Kidney (tissue), 14 donors: Measurements from ENCODE around the gene TMEM63A. TPM values are rescaled to one million over a fixed set of nuclear protein-coding genes. Genes with fewer than 3 reads are reported as not detected.

Source experiments
- DNase-seq, 5 donors: peaks; one replicate each; pipeline ENCODE4 v3.0.0-alpha.2; 2013 to 2020
- FAIRE-seq: peaks from 2 replicates; lab custom pipeline; 2012; peaks lifted over from hg19 to GRCh38; lab: Jason Lieb, UNC
- H3K27ac ChIP-seq, 2 donors: one replicate each; pipeline ENCODE4 v1.7.0; 2013; ENCODE audit warnings: low read depth in 2 of 2, low read length in 2 of 2, inconsistent platforms in 1 of 2
- H3K27me3 ChIP-seq: one replicate; pipeline ENCODE4 v1.7.1; 2013; ENCODE audit warnings: low read length, inconsistent platforms; ENCODE audit not compliant: control insufficient read depth, insufficient read depth
- H3K36me3 ChIP-seq, 3 donors: one replicate each; pipeline versions ENCODE4 v1.7.0 to v1.7.1; 2013; ENCODE audit warnings: low read length in 3 of 3, control low read depth in 1 of 3, inconsistent platforms in 1 of 3; ENCODE audit not compliant: insufficient read depth in 3 of 3, control insufficient read depth in 2 of 3
- H3K4me1 ChIP-seq, 3 donors: one replicate each; pipeline versions ENCODE4 v1.7.0 to v1.7.1; 2013; ENCODE audit warnings: low read length in 3 of 3, inconsistent platforms in 1 of 3, low read depth in 1 of 3; ENCODE audit not compliant: control insufficient read depth in 2 of 3, insufficient read depth in 2 of 3
- H3K4me3 ChIP-seq, 3 donors: one replicate each; pipeline versions ENCODE4 v1.7.0 to v1.8.1; 2013; ENCODE audit warnings: low read length in 3 of 3, control low read depth in 1 of 3, inconsistent platforms in 1 of 3
- H3K9ac ChIP-seq, 3 donors: one replicate each; pipeline versions ENCODE4 v1.7.0 to v1.7.1; 2013; ENCODE audit warnings: low read length in 3 of 3, control low read depth in 1 of 3, inconsistent platforms in 1 of 3
- H3K9me3 ChIP-seq, 3 donors: one replicate each; pipeline versions ENCODE4 v1.7.0 to v1.7.1; 2013; ENCODE audit warnings: low read length in 3 of 3, control low read depth in 1 of 3, inconsistent platforms in 1 of 3; ENCODE audit not compliant: control insufficient read depth in 2 of 3, insufficient read depth in 1 of 3
- intact Hi-C: fragments of 100-400 bp; cut with DNase I; formaldehyde crosslinking; loops from one replicate; pipeline ENCODE4 v1.11.1; 2022
- polyA plus RNA-seq: library from polyadenylated mRNA; stranded (reverse); fragments of 350-450 nt; fragmentation: Illumina TruSeq; extraction: RNeasy Lipid Tissue Mini Kit (QIAGEN cat#74804); gene quantifications from one replicate; pipeline ENCODE4 v1.2.3, GENCODE V29; 2014; ENCODE audit warnings: low read depth, low replicate concordance; ENCODE audit not compliant: insufficient read depth
- total RNA-seq: library from RNA; stranded (reverse); fragmentation: NEBNext Ultra II Directional; extraction: Animal tissue kit (Norgen Biotek cat#: 25700); gene quantifications from one replicate; pipeline ENCODE4 v1.2.1, GENCODE V29; 2021
- TF ChIP-seq, protein P1 (sequence below): IDR thresholded peaks from 3 replicates; pipeline ENCODE4 v1.5.1; 2012; ENCODE audit warnings: mild to moderate bottlenecking, moderate library complexity, borderline replicate concordance; ENCODE audit not compliant: insufficient read depth; ENCODE audit errors: extremely low read depth
- donor health status: control.
- donor health status: control.
- donor health status: control.
- donor health status: control.
- donor health status: control.
- donor health status: DM: yes; HTN: yes; CAD: no.
- donor health status: Normal renal cell carcinoma (clear cell type).

TMEM63A gene
- total and polyA plus RNA-seq, 2 donors from 2014 or later, result 25.5 to 159 TPM

DNA sequence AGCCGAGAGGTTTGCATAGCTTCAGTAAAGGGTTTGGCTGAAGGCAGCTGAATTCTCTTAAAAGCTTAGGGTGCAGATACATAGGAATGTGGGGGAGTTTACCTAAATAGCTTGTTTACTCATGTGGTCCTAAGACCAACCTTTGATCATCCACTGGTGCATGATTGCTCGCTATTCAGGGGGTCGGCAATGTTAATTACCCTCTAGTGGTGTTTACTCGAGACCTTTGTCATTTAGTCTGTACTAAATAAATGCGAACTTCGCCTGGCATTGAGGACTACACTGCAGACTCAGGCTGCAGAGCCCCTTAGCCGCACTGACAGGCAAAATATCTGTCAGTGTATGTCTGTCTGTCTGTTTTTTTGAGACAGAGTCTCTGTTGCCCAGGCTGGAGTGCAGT is 31.8 kb downstream of the TMEM63A start:
- Histone ChIP-seq H3K4me3 (no peak overlapping the region), H3K27ac (no peak overlapping the region), H3K4me1 (peaks cover 0 to 4% (median 0%) of the 10 kb centered on the region in 3 donors), H3K9ac (no peak overlapping the region), H3K9me3 (no peaks in the 10 kb centered on the region), H3K27me3 (no peaks in the 10 kb centered on the region), H3K36me3 (peaks cover 4 to 50% (median 23%) of the 10 kb centered on the region in 3 donors)
- TF ChIP-seq, protein P1, sequence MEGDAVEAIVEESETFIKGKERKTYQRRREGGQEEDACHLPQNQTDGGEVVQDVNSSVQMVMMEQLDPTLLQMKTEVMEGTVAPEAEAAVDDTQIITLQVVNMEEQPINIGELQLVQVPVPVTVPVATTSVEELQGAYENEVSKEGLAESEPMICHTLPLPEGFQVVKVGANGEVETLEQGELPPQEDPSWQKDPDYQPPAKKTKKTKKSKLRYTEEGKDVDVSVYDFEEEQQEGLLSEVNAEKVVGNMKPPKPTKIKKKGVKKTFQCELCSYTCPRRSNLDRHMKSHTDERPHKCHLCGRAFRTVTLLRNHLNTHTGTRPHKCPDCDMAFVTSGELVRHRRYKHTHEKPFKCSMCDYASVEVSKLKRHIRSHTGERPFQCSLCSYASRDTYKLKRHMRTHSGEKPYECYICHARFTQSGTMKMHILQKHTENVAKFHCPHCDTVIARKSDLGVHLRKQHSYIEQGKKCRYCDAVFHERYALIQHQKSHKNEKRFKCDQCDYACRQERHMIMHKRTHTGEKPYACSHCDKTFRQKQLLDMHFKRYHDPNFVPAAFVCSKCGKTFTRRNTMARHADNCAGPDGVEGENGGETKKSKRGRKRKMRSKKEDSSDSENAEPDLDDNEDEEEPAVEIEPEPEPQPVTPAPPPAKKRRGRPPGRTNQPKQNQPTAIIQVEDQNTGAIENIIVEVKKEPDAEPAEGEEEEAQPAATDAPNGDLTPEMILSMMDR, result no peak
- FAIRE-seq, result no peak
- intact Hi-C loops, result no loop called here
- DNase-seq, result no peak

DNA sequence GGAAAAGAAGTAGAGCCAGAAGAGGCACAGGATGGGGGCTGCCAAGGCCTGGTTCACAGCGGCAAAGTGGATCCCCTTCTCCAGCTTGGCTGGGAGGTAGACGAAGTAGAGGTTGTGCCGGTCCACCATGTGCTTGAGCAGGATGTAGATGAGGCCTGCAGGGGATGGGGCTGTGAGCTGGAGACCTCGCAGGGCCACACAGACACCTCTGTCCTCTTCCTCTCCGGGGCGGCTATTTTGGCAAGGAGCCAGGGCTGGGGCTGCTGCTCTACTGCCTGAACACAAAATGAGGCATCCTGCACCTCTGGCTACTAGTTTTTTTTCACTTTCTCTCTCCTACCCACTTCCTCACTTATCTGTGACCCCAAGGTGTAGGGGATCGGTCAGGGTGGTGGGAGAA is 32.3 kb downstream of the TMEM63A start:
- no peaks in the 10 kb centered on the region for H3K27me3 ChIP-seq
- H3K36me3 ChIP-seq, result peaks cover 4 to 46% (median 23%) of the 10 kb centered on the region in 3 donors
- FAIRE-seq, result no peak
- TF ChIP-seq, protein P1, result no peak
- H3K9me3 ChIP-seq, result no peaks in the 10 kb centered on the region
- H3K27ac ChIP-seq, result no peak overlapping the region
- H3K9ac ChIP-seq, result no peak overlapping the region
- intact Hi-C loops, result no loop called here
- DNase-seq, result no peak
- peaks cover 0 to 4% (median 0%) of the 10 kb centered on the region in 3 donors for H3K4me1 ChIP-seq
- H3K4me3 ChIP-seq, result no peak overlapping the region

DNA sequence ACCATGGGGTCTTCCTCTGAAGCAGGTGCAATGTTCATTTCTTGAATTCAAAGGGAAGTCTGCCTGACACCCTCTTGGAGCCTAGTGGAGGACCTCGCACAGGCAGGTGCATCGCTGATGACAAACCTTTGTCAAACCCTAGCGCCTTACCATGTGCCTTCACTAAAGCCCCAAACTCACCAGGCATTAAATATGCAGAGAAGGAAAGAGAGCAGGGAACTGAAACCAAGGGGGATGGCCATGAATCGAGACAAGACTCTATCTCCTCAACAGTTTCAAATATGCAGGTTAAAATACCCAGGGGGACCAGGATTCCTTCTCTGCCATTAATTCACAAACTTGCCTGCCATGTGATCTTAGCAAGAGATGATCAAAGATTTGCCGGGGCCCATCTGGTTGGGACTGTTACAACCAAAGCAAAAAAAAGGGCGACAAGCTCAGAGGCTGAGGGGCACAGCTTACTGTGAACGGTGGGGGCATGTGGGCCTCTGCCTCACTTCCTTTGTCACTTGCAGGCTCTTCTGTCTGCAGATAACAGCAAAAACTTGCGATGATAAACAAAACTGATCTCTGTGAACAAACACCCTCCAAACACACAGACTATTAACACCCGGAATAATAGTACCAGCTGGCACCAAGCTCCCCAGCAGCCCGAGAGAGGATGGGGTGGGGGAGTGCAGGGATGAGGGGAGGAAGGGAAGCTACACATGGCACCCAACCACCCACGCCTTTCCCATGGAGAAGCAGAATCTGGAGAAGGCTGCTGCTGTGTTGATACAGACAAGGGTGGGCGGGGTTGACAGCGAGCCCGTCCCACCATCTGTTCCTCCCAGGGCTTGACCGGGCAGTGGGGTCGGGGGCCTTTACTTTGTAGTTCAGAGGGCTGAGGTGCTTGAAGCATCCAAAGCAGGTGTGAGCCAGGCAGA is 33.9 kb downstream of the TMEM63A start:
- Histone ChIP-seq H3K9me3 (no peaks in the 10 kb centered on the region), H3K36me3 (peaks cover 2 to 40% (median 13%) of the 10 kb centered on the region in 3 donors), H3K4me1 (peaks cover 0 to 4% (median 0%) of the 10 kb centered on the region in 3 donors), H3K27me3 (no peaks in the 10 kb centered on the region), H3K9ac (no peak overlapping the region), H3K4me3 (no peak overlapping the region), H3K27ac (no peak overlapping the region)
- intact Hi-C loops, result no loop called here
- TF ChIP-seq, protein P1, result no peak
- DNase-seq (peak in 4 of 5 donors; percentile 53 to 76 (median 66)), FAIRE-seq (no peak)
